T47D (cell line): Measurements from ENCODE around the gene RER1.
A peak's percentile ranks its signal among the peaks of the same experiment; 100 is the strongest.

Experiments
- DNase-seq, 2 experiments: peaks; one replicate each; pipeline versions ENCODE4 v3.0.0 to v3.0.0-alpha.2; 2011 to 2012; ENCODE audit warnings: low read depth in 1 of 2, low spot score in 1 of 2
- JUND ChIP-seq: IDR thresholded peaks from 2 replicates; pipeline ENCODE4 v1.6.1; 2012; ENCODE audit warnings: low read depth
- in situ Hi-C: cut with HindIII; loops from 2 replicates; pipeline ENCODE4 v1.10.0; 2016; ENCODE audit warnings: low sequenced_read_pairs, low pct_unique_long_range_greater_than_20kb

RER1 gene

DNA sequence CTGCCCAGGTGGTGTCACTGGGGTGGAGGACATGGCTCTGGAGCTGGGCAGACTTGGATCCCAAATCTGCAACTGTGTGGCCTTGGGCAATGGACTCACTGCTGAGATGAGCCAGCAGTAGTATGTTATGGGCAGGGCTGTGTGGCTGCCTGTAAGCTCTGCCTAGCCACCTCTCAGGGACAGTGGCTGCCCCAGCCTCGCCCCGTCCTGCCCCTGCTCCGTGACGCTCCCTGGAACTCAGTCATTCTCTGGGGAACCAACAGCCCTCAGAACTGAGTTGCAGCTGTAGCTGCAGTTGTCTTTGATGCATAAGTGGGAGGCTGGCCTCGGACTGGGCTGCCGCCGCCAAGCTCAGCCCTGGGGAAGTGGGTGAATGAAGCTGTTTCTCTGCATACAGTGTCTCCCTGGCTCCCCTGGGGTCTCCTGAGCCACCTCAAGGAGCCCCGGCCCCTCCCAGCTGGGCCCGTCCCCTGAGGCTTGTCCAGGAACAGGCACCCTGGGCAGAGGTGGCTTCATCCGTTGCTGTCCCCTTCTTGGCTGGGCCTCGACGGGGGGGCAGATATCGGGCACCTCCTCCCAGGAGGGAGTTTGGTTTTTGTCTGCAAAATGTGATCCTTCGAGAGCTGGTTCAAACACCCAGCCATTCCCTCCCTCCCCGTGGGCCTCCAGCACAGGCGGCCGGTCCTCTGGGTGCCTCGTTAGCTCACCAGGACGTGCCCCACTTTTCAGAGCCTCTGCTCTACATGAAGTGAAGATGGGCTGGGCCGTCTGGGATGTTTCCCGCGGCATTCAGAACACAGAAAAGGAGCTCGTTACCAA, 58.2 kb downstream of the RER1 start:
- no peak for TF ChIP-seq JUND
- in situ Hi-C loops = no loop called here
- DNase-seq = no peak

DNA sequence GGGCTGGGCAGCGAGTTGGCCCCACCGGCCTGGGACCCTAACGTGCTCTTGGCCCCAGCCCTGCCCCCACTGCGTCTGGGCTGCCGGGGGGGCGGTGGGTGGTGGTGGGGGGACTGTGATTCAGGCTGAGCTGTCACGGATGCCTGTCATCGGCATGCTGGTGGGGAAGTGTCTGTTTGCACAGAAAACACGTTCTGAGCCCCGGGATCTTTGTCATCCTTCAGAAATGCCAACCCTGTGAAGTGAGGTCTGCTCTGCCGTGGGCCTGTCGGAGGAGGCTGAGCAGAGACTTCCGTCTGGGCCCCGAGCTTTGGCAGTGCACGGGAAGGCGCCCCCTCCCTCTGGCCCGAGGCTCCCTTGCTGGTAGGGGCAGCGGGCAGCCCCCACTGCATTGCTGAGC, 60.1 kb downstream of the RER1 start:
- peak in 1 of 2 experiments; percentile 13 for DNase-seq
- no peak for TF ChIP-seq JUND
- in situ Hi-C loops = no loop called here

DNA sequence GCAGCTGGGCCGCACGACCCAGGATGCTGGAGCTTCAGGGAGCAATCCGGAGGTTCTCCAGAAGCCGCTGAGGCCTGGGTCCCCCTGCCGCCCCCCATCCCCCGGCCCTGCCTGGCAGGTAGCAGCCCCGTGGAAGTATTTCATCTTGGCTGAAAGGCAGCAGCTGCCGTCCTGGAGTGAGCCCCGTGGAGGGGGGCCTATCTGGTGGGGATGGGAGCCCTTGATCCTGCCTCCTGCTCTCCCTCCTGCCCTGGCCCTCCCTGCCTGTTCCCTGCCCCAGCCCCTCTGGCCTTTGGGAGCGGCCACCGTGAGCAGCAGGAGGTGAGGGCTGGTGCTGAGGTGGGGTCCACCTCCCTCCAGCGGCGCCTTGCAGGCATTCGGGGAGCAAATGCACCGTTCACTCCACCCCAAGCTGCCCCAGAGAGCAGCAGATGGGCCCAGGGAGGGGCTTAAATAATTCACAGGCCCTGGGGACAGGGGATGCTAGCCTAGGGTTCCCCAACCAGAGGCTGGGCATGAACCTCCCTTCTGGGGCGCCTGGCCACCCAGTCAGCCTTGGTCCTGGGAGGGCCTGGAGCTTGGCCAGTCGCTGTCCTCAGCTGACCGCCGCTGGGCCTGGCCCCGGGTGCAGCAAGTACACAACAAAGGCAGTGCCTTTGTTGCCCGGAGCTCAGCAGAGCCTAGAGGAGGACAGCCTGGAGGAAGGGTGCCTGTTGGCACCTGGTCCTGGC, 60.7 kb downstream of the RER1 start:
- in situ Hi-C loops = no loop called here
- no peak for DNase-seq
- no peak for TF ChIP-seq JUND

DNA sequence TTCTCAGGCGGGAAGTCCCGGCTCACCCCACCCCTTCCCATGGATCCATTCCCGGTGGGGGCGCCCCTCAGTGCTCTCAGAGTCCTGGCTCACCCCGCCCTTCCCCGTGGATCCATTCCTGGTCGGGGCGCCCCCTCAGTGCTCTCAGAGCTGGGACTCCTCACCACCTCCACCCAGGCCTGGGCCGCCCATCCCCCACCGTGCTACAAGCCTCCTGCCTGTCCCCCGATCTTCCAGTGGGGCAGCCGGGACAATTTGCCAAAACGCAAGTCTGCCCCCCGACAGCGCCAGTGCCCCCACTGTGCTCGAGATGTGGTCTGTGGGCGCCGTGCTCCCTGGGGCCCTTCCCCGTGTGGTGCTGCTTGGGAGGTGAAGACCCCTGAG, 61.3 kb downstream of the RER1 start:
- TF ChIP-seq JUND = no peak
- in situ Hi-C loops = no loop called here
- DNase-seq = no peak

DNA sequence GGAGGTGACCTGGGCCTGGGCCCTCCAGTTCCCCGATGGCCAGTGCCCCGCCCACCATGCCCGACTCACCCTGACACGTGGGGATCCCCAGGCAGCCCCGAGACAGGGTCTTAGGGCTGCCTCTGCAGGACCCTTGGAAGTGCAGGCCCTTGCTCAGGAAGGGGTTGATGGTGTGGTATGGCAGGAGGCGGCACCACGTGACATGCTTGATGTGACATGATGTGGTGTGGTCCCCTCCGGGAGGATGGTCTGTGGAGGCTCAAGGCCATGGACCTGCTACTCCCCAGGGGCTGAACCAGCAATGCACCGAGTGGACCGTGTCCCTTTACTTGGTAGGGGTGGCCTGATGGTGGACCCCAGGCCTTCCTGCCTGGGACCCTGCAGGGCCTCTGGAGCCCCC, 62.6 kb downstream of the RER1 start:
- in situ Hi-C loops = no loop called here
- DNase-seq = no peak
- no peak for TF ChIP-seq JUND
